Right ventricle myocardium inferior (tissue), 1 donor: Measurements from ENCODE around the gene SPDYC. TPM values are rescaled to one million over a fixed set of nuclear protein-coding genes. Genes with fewer than 3 reads are reported as not detected.

Source experiments
- ATAC-seq: fragments of 200-7000 bp; cut with Tn5 transposase; one replicate; pipeline ENCODE4 v1.9.1; 2020; ENCODE audit warnings: mild to moderate bottlenecking, moderate library complexity
- DNase-seq: peaks from one replicate; pipeline ENCODE4 v3.0.0; 2021; ENCODE audit errors: missing footprints
- intact Hi-C: fragments of 100-400 bp; cut with DNase I; formaldehyde crosslinking; loops from one replicate; pipeline ENCODE4 v1.11.0; 2022
- long read RNA-seq: library from polyadenylated mRNA; unstranded; transcript quantifications from one replicate; pipeline ENCODE4 v2.0.0, GENCODE V29; 2021
- total RNA-seq: library from RNA; stranded (reverse); fragmentation: NEBNext Ultra II Directional; extraction: Animal tissue kit (Norgen Biotek cat#: 25700); gene quantifications from one replicate; pipeline ENCODE4 v1.2.1, GENCODE V29; 2021
- donor health status: DM: no; HTN: yes; CAD: no; lungs with severe emphysema.

SPDYC gene, protein sequence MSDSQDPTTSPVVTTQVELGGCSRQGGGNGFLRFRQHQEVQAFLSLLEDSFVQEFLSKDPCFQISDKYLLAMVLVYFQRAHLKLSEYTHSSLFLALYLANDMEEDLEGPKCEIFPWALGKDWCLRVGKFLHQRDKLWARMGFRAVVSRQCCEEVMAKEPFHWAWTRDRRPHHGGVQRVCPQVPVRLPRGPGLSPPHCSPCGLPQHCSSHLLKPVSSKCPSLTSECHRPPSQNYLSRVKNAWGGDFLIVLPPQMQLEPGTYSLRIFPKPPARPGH
- total RNA-seq = not detected
- long read RNA-seq = 0 reads

DNA sequence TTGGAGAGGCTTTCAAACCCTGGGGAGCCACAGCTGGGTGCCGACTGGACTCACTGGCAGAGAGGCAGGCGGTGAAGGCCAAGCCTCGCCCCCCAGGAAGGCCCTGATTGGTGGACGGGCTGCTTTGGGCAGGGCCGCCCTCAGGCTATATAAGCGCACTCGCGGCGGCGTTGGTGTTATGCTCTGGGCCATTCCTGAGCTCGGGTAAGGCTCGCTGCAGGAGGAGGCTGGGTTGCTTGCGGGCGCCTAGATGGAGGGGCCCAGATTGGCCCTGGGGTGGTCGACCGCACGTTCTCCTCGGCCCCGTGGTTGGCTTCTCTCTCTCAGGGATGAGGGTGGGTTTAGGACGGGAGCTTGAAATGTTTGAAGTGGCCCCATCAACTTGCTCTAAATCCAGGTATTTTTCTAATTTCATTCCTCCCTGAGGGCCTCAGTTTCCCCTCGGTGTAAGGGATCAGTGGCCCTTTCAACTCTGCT, at the start of gene SPDYC:
Gene SPDYC (plus strand): TSS at position 176 of the 477 bp plus-strand sequence. CDS start 1,125 bp downstream, outside the sequence.
- ATAC-seq (no peak), DNase-seq (no peak)
- intact Hi-C loops = no loop called here

DNA sequence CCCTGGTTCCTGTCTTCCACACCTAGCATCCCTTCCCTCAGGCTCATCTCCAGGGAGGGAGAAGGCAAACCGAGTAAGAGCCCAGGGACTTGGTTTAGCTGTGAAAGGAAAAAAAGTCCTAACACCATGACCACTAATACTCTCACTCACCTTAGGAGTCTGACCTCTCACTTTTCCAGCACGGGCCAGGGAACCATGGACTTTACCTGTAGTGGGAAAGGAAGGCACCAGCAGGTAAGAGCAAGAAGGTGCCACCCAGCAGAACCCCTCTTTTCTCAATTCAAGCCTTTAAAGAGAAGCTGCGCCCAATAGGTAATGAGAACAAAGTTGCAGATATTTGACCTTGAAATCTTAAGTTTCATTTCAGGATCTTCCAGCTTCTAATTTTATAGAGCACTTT, 49.2 kb upstream of the SPDYC start:
- ATAC-seq = no peak
- intact Hi-C loops = no loop called here
- no peak for DNase-seq

DNA sequence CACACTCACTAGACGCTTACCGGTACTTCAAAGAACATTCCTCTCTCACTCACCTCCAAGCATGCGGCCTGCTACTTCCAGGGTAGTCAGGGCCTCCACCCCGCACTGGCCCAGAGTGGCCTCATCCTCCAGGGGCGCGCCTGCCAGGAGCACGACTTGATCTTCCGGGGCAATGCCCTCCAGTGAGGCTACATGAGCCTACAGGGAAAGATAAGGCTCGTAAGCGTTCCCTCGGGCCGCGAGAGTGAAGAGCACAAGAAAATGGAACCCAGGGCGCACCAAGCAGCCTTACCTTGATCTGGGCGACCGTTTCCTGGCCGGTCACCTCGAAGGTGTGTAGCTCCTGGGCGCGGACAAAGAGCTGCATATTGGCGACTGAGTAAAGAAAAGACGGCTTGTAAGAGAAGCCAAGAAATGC, 48.6 kb upstream of the SPDYC start:
- intact Hi-C loops = no loop called here
- DNase-seq (no peak), ATAC-seq (no peak)

DNA sequence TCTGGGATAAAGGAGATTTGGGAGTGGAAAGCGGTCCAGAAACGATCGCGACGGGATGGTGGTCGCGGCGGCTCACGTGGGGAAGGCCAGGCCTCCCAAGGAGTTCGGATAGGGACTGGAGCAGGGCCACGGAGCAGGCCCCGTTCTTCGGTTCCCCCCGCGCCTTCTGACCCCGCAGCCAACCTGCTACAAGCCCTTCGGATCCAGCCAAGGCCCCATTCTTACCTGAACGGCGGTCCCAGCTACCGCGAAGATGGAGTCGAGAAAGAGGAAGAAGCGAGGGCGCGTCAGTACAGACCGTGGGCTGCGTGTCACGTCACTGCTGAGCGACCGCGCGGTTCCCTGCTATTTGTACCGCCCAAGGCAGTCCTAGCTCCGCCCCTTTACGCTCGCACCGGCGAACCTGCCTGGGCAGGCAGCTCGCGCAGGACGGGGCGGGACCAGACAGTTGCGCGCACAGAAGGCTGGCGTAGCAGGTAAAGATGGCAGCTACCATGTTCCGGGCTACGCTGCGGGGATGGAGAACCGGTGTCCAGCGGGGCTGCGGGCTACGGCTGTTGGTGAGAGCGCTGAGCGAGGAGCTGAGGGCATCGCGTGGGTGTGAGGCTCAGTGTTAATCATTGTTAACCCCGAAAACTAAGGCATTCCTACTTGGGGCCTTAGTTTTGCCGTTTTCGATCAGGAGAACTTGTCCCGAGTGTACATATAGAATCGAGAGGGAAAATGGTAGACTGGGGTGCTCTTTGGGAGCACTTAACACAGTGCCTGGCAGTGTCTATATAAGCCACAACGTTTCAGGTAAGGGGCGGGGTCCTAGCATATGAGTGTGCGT, 48.0 kb upstream of the SPDYC start, which contains the start of the genes FAU and MRPL49:
Gene FAU (minus strand): TSS at position 270 of the 832 bp plus-strand sequence. CDS start 321 bp downstream, outside the sequence.
Gene MRPL49 (plus strand): TSS at position 457 of the 832 bp plus-strand sequence. CDS start 26 bp downstream, at position 483.
- intact Hi-C loops = no loop called here
- ATAC-seq (peak; percentile 93), DNase-seq (peak; percentile 100)

DNA sequence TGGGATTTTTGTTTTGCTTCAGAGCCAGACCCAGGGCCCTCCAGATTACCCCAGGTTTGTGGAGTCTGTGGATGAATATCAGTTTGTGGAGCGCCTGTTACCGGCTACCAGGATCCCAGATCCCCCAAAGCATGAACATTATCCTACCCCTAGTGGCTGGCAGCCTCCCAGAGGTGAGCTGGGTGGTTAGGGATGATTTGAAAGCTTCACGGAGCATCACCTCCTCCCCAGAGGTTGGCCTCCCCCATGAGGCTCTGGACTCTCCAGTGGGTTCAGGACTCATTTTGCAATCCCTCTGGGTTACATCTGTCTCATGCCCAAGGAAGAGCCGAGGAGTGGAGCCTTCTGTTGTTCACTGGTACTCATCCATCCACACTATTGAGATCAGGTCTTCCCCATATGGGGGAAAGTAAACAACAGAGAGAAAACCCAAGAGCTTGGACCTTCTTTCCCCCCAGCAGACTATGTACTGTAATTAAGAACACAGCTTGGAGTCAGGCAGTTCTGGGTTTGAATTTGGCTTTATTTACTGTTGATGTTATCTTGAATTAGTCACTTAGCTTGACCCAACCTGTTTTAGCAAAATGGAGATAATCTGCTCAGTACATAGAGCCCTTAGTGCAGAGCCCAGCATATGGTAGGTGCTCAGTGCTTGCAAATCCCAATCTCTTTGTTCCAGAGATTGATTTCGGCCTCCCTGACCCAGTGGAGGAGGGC, 45.4 kb upstream of the SPDYC start:
- no peak for DNase-seq
- intact Hi-C loops = loop anchor here (5.0 kb wide), 1 partner anchor 202 kb away; the partner anchor contains the start of gene PPP2R5B
- ATAC-seq = no peak

DNA sequence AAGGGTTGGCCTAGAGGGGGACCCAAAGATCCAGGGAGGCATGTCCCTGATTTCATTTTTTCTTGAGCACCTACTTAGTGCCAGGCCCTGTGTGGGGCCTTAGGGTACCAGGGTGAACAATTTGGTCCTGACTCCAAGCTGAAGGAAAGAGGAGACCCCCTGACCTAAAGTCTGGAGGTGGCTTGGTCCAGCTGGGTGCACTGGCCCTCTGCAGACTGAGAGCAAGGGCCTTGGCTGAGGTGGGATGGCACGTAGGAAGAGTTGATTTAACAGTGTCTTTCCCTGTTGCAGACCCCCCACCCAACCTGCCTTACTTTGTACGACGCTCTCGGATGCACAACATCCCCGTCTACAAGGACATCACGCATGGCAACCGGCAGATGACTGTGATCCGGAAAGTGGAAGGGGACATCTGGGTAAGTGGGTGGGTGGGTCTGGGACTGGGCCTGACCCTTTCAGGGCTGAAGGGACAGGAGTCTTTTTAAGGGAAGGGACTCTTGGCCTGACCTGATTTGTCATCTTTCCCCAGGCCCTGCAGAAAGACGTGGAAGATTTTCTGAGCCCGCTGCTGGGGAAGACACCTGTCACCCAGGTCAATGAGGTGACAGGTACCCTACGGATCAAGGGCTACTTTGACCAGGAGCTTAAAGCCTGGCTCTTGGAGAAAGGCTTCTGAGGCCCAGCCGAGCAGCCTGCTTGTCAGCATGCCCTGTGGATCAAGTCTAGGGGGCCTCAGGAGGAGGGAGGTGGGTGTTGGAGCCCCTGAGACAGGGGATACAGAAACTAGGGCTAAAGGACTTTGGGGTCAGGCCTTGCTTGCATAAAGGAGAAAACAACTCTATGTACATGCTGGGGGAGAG, 44.6 kb upstream of the SPDYC start:
- DNase-seq = no peak
- intact Hi-C loops = loop anchor here (5.0 kb wide), 1 partner anchor 203 kb away; the partner anchor contains the start of gene PPP2R5B
- no peak for ATAC-seq

DNA sequence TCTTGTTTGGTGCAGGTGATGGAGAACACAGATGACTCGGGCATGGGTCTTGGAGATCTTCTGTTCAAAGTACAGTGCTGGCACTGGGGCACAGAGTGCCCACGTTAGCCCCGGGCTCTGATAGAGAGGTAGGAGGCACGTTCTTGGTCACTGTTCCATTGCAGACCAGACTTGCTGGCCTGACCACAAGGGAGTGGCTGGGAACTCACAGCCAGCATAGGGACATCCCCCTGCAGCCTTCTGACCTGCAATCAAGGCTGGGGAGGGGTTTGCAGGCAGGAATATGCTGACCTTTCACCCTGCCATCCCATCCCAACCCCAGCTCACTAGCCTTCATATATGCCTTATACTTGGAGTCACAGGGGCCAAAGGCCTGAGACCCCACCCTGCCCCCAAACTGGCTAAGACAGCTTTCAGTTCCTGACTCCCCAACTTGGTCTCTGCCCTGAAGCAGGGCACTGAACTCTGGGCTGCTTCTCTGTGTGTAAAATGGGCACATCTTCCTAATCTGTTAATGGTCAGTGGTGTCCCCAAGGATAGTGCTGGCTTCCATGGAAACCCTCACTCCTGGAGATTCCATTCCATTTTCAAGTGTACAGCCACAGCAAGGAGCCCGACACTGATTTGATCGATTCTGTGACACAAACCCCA, 43.3 kb upstream of the SPDYC start:
- no peak for ATAC-seq
- intact Hi-C loops = loop anchor here (5.0 kb wide), 1 partner anchor 204 kb away; the partner anchor contains the start of gene PPP2R5B

DNA sequence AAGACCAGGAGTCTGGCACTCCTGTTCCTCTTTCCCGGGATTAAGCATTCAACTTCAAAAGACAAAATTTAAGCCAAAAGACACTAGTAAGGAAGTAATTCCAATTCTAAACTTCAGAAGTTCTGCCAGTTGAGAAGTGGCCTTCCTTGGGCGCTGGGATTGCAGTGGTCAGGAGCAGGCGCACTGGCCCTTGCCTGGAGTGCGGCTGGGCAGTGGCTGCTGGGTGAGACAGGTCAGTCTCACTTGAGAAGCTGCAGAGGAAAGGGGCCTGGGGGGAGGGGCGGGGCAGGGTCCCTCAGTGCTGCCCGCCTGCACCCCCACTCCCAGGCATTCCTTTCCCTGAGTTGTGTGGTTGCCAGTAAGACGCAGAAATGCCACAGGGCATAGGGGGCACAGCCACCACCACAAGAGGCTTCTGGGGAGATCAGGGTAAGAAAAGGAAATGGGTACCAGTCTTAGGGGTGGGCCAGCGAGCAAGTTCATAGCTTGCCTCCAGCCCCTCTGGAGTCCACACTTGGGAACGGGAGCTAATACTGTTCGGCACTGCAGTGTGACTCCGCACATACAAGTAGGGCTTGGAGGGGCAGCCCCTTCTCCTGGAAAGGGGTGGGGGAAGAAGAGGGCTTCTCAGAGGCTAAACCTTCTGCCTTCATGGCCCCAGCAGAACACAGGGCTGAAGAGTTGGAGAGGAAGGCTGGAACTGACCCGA, 42.4 kb upstream of the SPDYC start:
- ATAC-seq (no peak), DNase-seq (no peak)
- intact Hi-C loops = loop anchor here (5.0 kb wide), 1 partner anchor 205 kb away; the partner anchor contains the start of gene PPP2R5B

More for the DNA sequence above, 43.3 kb upstream of the SPDYC start:
- no peak for DNase-seq

DNA sequence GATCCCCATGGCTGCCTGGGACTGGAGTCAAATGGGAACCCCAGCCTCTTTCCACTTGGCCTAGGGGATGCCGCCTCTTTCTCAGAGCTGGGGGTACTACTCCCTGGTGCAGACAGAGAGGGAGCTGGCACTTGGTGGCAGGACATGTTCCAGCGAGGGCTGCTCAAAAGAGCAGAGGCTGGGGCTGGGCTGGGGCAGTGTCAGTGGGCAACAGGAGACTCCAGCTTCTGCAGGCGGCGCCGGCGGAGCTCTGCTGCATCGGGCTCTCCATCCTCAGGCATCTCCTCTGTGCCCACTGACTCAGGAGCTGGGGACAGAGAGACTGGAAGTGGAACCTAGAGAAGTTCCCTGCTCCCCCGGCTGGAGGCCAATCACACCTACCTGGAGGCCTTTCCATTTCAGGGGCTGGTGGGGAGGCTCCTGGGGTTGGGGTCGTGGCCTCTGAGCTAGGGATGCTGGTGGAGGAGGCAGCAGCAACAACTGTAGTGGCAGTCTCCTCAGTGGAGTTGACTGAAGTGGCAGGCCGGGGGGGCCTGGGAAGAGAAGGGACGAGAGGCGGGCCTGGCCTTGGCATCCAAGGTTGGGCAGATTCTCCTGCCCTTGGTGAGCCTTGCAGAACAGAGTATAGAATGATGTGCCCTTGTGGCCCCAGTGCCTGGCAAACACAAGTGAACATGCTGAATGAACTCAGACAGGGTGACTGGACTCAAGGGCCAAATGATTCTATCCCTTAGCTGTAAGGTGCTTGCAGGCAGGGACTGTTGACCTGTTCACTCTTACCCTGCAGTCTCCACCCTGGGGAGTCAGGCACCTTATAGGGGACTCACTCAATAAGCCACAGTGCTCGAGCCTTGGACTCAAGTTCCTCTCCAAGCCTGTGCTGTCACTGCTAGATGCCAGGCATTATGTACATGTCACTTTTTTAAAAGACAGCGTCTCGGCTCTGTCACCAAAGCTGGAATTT, 41.6 kb upstream of the SPDYC start:
- intact Hi-C loops = loop anchor here (5.0 kb wide), 1 partner anchor 206 kb away; the partner anchor contains the start of gene PPP2R5B
- no peak for DNase-seq
- ATAC-seq = no peak

DNA sequence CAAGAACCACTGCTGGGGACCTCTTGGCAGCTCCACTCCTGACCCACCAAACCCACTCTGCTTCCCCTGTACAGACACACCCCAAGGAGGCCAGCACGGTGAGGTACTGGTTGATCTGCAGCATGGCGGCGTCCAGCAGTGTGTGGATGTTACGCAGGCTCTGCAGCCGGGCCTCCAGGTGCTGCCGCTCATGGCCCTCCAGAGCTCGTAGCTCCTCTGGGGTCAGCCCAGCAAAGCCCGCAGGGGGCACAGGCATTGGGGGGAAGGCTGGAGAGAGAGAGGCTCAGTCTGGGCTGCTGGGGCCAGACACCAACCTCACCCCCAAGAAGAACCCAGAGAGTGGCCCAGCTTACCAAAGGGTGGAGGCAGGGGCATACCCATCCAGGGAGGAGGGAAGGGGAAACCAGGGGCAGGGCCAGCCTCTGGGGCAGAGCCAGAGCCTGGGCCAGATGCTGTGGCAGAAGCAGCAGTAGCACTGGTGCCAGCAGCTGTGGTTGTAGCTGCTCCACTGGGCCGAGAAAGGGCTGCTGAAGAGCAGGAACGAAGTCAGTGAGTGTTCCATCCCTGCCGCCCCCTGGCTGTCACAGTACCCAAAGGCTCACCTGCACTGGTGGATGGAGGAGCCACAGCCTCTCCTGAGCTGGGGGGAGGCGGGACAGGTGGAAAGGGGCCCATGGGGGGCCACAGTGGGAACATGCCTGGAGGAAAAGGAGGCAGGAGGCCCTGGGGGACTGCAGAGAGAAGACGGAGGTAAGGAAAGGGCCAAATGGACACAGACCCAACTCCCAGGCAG, 40.2 kb upstream of the SPDYC start:
- ATAC-seq (no peak), DNase-seq (no peak)
- intact Hi-C loops = loop anchor here (5.0 kb wide), 1 partner anchor 208 kb away; the partner anchor contains the start of gene PPP2R5B

DNA sequence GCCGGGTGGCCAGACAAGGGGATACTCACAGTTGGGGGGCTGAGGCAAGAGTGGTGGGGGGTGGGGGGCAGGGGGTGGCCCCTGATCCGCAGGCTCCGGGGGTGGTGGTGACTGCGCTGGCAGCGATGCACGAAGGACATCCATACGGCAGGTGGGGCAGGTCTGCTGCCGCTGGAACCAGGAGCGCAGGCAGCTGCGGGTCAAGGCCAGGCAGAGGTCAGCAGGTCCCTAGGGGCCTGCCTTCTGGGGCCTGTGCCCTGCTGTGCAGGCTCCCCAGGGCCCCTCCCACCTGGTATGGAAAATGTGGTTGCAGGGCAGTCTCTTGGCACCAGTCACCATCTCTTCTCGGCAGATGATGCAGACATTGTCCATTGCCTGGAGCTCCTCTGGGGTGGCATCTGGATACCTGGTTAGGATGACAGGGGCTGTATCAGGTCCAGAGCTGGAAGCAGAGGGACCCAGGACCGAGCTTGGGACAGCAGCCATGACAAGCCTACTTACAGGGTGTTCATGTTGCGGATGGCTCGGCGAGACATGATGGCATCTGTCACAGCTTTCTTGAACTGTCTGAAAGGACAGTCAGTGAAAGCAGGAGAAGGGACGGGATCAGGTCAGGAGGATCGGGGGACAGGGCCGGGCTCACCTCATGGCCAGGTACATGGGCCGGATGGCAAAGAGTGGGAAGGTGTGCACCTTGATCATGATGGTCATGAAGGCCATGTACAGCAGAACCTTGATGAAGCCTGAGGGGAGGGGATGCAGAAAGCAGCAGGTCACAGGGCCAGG, 39.2 kb upstream of the SPDYC start:
- ATAC-seq = no peak

DNA sequence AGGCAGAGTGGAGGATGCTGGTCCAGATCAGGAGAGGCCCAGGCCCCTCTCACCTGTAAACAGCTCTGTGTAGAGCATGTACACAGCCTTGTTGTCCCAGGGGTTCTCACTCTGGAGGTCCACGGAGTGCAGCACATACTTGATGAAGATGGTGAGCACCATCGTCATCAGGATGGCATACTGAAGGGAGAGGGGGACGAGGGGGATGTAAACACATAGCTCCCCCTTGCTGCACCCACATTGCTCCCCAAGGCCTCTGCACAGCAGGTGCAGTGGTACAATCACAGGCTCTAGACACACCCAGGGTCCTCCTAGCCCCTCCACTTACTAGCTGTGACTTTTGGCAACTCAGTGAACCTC, 38.6 kb upstream of the SPDYC start:
- intact Hi-C loops = no loop called here
- DNase-seq = no peak
- no peak for ATAC-seq

More for the DNA sequence above, 39.2 kb upstream of the SPDYC start:
- intact Hi-C loops = no loop called here
- no peak for DNase-seq

DNA sequence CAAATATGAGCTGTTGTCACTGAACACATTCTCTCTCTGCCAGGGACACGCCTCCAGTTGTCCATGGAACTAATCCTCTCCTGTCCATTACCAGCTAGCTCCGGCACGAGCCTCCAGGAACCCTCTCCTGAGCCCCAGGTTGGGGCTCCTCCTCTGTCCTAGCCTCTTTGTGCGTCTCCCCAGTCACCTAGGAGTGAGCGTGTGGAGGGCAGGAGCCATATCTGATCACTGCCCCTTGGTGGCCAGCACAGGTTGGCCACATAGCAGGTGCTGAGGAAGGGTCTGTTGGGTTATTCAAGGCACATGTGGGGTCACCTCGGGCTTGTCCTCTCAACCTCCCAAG, 38.2 kb upstream of the SPDYC start:
- intact Hi-C loops = no loop called here
- DNase-seq (no peak), ATAC-seq (no peak)

DNA sequence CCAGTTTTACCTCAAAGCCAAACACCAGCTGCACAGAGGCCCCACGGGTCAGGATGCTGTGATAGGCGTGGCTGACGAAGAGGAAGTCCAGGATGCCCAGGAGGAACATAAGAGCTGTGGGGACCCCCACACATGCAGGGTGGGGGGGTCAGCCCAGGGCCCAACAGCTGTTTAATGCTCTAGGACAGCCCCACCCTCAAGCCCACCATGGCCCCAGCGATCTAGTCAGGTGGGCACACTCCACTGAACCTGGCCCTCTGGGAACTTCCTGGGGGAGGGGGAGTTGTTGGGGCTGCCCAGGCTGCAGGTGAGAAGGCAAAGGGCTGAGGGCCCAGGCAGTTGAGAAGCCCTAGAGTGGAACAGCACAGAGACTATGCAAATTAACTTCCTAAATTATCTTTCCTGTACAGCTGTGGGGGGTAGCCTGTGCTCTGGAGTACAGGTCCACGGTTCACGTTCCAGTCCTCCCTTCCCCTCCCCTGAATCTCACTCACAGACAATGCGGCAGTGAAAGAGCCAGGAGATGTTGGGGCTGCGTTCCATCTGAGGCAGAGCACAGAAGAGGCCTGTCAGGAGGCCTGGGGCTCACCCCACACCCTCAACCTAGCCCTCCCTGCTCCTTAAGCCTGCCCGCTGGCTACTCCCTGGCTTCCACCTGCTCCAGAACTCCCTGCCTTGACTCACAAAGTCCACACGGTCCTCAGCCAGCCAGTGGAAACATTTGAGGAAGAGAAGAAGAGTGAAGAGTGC, 37.6 kb upstream of the SPDYC start:
- DNase-seq (no peak), ATAC-seq (no peak)
- intact Hi-C loops = no loop called here
